OCI-LY3 (cell line): Measurements from ENCODE around the gene DOCK4.

Experiments
- EZH2phosphoT487 ChIP-seq: fragments of 200-600 bp; shearing (Covaris generic); IDR thresholded peaks from 2 replicates; pipeline ENCODE4 v1.6.1; 2018; ENCODE audit warnings: antibody characterized with exemption, mixed run types, low read depth
- TF ChIP-seq, protein P1 (sequence below): fragments of 200-600, 300-600 bp; sonication (generic); IDR thresholded peaks from 2 replicates; pipeline ENCODE4 v1.5.1; 2014; ENCODE audit warnings: antibody characterized with exemption, low read length, low read depth

DNA sequence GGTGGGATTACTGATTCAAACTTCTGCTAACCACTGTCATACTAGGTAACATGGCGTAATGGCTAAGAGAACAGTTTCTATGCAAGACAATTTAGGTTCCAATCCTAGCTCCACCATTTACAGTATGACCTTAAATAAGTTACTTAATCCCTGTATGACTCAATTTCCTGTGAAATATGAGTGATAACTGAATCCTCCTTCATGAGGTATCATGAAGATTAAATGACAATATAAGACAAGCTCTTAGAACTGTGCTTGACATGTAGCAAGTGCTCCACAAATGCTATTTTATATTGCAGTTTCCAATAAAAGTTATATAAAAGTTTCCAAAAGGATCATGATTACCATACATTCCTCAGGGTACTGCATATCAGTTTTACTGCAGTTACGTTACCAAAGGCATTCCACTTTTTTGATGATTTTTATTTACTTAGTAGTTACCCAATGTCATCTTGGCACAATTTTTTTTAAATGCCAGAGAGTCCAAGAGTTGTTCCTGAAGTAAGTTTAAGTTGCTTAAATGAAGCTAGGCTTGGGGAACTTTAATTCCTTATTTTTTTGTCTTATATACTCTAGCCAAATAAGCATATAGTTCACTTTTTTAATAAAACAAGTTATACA is 7.1 kb downstream of the DOCK4 start:
- TF ChIP-seq, protein P1, sequence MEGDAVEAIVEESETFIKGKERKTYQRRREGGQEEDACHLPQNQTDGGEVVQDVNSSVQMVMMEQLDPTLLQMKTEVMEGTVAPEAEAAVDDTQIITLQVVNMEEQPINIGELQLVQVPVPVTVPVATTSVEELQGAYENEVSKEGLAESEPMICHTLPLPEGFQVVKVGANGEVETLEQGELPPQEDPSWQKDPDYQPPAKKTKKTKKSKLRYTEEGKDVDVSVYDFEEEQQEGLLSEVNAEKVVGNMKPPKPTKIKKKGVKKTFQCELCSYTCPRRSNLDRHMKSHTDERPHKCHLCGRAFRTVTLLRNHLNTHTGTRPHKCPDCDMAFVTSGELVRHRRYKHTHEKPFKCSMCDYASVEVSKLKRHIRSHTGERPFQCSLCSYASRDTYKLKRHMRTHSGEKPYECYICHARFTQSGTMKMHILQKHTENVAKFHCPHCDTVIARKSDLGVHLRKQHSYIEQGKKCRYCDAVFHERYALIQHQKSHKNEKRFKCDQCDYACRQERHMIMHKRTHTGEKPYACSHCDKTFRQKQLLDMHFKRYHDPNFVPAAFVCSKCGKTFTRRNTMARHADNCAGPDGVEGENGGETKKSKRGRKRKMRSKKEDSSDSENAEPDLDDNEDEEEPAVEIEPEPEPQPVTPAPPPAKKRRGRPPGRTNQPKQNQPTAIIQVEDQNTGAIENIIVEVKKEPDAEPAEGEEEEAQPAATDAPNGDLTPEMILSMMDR = no peak
- no peak for TF ChIP-seq EZH2phosphoT487
